PFSK-1 (cell line): ENCODE data around the gene CRHBP.

Experiments used
- FOXP2 ChIP-seq: optimal IDR thresholded peaks from 2 replicates; pipeline ENCODE3; 2011; ENCODE audit warnings: borderline replicate concordance, control low read depth, inconsistent platforms; ENCODE audit not compliant: insufficient read depth; ENCODE audit errors: extremely low read length, extremely low read depth
- POLR2AphosphoS5 ChIP-seq: IDR thresholded peaks from 2 replicates; pipeline ENCODE4 v1.6.1; 2012; ENCODE audit warnings: low read depth, mild to moderate bottlenecking, control low read depth, low read length, moderate library complexity
- REST ChIP-seq, 2 experiments: IDR thresholded peaks; 2 replicates each; pipeline versions ENCODE4 v1.6.1 to v1.8.0; 2011 to 2012; ENCODE audit warnings: low read depth in 2 of 2, low read length in 2 of 2, control low read depth in 1 of 2, inconsistent platforms in 1 of 2, mild to moderate bottlenecking in 1 of 2, moderate library complexity in 1 of 2; ENCODE audit not compliant: insufficient read depth in 1 of 2
- SIN3A ChIP-seq: IDR thresholded peaks from 2 replicates; pipeline ENCODE4 v1.6.1; 2012; ENCODE audit warnings: mild to moderate bottlenecking, low read length, moderate library complexity, borderline replicate concordance; ENCODE audit not compliant: insufficient read depth
- TAF1 ChIP-seq: IDR thresholded peaks from 2 replicates; pipeline ENCODE4 v1.6.1; 2012; ENCODE audit warnings: low read length, control low read depth, borderline replicate concordance; ENCODE audit not compliant: insufficient read depth

Gene CRHBP

DNA sequence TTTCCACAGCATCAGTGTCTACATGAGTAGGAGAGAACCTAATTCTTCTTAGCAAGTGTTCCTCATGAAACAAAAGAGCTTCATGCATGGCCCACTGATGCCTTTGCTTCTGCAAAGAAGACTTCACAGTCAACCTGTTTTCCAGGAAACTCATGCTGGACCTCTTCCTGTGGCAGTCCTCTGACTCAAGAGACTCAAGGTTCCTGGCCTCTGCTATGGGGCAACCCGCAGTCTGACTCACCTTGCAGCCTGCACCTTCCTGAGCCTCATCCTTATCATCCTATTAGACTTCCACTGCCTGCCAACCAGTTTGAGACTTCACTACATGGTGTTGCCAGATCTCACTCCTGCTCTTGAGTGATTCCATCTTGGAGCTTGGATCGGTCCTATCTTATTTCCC, 59.8 kb downstream of the CRHBP start:
- TF ChIP-seq SIN3A (no peak), POLR2AphosphoS5 (no peak), REST (IDR thresholded peaks at IDR 0.05; ENCODE audit: insufficient read depth in 1 of 2, low read depth in 2 of 2, low read length in 2 of 2) (no peak), FOXP2 (no peak), TAF1 (no peak)

GRCh38 chr5:77015938-77016569, 63.2 kb downstream of the CRHBP start:
- TF ChIP-seq SIN3A (no peak), FOXP2 (no peak), TAF1 (no peak), POLR2AphosphoS5 (no peak), REST (IDR thresholded peaks at IDR 0.05; ENCODE audit: insufficient read depth in 1 of 2, low read depth in 2 of 2, low read length in 2 of 2) (no peak)

- TF ChIP-seq POLR2AphosphoS5, result no peak
- no peak for TF ChIP-seq SIN3A
- no peak for TF ChIP-seq REST (IDR thresholded peaks at IDR 0.05; ENCODE audit: insufficient read depth in 1 of 2, low read depth in 2 of 2, low read length in 2 of 2)
- no peak for TF ChIP-seq FOXP2
- TF ChIP-seq TAF1, result no peak
Observed at GRCh38 chr5:77016962-77017361, 64.1 kb downstream of the CRHBP start.

GRCh38 chr5:77017668-77018067, 64.8 kb downstream of the CRHBP start:
- TF ChIP-seq REST (IDR thresholded peaks at IDR 0.05; ENCODE audit: insufficient read depth in 1 of 2, low read depth in 2 of 2, low read length in 2 of 2) (no peak), SIN3A (no peak), POLR2AphosphoS5 (no peak), TAF1 (no peak), FOXP2 (no peak)
